OCI-M2 (cell line): Measurements from ENCODE around the gene DNAAF2.
"Not testable (repeated sequence)": the region's sequence is repeated elsewhere in the genome, so short reads cannot be mapped to it uniquely, and the experiment has no call there.

Experiments used
- DNase-seq: peaks from one replicate; lab custom pipeline; 2025; ENCODE audit not compliant: unreplicated experiment; lab: John Stamatoyannopoulos, UW

The DNAAF2 gene

DNA sequence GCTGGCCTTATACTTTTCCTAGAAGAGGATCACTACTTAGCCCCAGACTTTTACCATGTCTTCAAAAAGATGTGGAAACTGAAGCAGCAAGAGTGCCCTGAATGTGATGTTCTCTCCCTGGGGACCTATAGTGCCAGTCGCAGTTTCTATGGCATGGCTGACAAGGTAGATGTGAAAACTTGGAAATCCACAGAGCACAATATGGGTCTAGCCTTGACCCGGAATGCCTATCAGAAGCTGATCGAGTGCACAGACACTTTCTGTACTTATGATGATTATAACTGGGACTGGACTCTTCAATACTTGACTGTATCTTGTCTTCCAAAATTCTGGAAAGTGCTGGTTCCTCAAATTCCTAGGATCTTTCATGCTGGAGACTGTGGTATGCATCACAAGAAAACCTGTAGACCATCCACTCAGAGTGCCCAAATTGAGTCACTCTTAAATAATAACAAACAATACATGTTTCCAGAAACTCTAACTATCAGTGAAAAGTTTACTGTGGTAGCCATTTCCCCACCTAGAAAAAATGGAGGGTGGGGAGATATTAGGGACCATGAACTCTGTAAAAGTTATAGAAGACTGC lies 12.9 kb downstream of the DNAAF2 start:
- DNase-seq: no peak

- DNase-seq: no peak
Measured at GRCh38 chr14:49621114-49621881, 13.7 kb downstream of the DNAAF2 start.

DNA sequence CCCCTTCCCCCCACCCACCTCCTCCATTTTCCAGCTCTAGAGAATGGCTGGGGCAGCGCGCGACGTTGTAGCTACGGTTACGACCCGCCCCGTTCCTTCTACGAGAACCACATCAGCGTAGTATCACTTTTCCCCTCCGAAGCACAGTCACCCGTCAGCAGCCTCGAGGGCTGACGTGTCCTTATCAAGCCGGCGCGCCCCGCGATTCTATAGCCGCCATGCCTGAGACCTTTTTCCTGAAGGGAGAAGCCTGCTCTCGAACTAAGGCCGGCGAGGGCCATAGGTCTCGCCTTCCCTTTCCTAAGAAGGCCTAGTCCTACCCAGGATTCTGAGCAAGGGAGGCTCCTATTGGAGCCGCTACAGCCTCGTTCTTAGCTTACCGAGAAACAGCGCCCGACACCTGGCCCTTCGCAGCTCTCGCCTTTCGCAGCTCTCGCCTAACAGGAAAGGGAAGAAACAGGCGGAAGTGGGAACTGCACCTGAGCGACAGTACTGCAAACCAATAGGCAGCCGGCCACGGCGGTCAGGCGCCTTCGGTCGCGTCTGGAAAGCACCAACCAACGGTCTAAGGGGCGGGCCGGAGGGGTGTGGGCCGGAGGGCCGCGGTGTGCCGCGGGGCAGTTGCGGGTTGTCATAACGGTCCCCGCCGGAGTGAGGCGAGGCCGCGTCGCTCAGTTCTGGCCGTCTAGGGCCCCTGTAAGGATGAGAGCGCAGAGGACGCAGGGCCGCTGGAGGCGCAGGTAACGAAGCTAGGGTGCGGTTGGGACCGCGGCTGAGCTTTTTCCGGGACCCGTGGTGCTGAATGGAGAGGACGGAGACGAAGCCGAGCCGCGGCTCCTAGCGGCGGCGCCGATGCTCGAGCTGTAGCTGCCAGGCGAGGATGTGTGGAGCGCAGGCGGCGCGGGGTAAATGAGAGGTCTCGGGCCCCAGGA lies 14.6 kb downstream of the DNAAF2 start, which contains the start of the genes MGAT2 and RPL36AL:
MGAT2 (plus strand) TSS at position 618 of the 932 bp plus-strand sequence. CDS start 470 bp downstream, outside the sequence.
RPL36AL (minus strand) TSS at position 445 of the 932 bp plus-strand sequence. CDS start 1,522 bp downstream, outside the sequence.
- DNase-seq: peak; percentile 93

DNA sequence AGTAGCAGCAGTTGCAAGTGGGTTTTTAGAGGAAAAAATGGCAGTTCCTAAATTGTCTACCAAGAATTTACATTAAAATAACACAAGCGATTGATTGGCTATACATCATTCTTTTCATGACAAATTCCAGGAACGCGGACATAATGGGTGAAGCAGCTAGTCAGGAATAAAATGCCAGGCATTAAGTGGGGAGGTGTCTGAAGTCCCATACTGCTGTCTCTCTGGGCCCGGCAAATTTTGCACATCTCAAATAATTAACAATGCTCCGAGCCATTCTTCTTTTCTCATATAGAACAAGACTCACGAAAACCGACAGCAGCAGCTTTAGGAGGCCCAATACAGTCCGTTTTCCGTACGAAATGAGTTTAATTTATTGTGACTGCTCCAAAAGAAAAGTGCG lies 15.3 kb downstream of the DNAAF2 start:
- no peak for DNase-seq

GRCh38 chr14:49619273-49619672 lies 15.8 kb downstream of the DNAAF2 start:
- not testable (repeated sequence) for DNase-seq

DNA sequence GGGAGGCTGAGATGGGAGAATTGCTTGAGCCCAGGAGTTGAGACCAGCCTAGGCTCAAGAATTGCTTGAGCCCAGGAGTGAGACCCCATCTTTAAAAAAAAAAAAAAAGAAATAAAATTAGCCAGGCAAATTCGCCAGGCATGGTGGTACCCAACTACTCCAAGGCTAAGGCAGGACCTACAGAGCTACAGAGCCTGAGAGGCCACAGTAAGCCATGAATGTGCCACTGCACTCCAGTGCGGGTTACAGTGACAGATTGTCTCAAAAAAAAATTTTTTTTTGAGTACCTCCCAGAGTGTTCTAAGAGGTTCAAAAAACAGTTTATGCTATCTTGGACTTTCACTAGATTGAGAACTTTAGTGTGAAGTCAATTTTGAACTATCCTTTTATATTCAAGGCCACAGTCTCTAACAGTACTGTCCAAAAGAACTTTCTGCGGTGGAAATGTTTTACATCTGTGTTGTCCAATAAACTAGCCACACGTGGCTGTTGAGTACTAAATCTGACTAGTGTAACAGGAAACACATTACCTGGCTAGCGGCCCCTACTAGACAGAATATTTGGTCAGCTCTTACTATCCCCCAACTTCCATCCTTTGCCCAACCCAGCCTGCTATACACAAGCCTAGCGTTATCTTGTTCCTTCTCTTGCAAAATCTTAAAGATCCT lies 17.1 kb downstream of the DNAAF2 start:
- no peak for DNase-seq

- no peak for DNase-seq
Measured at GRCh38 chr14:49615776-49616175, 19.3 kb downstream of the DNAAF2 start.

GRCh38 chr14:49614196-49614595 lies 20.8 kb downstream of the DNAAF2 start:
- DNase-seq: no peak

- DNase-seq: no peak
Measured at GRCh38 chr14:49612671-49613070, 22.4 kb downstream of the DNAAF2 start.

DNA sequence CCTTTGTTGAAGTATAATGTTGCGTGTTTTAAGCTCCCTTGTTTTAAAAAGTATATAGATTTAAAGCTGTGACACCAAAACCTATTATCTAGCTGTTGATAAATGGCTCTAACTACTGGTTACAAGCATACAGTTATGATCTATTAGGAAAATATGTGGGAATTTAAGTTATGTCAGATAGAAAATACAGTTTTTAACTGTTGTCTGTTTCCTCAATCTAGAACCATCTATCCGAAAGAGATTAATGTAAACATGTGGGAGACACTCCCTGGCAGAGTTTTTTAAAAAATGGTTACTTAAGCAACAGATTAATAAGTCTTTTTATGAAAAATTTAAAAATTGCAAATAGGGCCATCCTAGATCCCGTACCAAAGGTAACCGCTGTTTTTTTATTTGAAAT lies 22.8 kb downstream of the DNAAF2 start:
- DNase-seq: no peak

GRCh38 chr14:49607583-49607982 lies 27.5 kb downstream of the DNAAF2 start:
- DNase-seq: no peak

DNA sequence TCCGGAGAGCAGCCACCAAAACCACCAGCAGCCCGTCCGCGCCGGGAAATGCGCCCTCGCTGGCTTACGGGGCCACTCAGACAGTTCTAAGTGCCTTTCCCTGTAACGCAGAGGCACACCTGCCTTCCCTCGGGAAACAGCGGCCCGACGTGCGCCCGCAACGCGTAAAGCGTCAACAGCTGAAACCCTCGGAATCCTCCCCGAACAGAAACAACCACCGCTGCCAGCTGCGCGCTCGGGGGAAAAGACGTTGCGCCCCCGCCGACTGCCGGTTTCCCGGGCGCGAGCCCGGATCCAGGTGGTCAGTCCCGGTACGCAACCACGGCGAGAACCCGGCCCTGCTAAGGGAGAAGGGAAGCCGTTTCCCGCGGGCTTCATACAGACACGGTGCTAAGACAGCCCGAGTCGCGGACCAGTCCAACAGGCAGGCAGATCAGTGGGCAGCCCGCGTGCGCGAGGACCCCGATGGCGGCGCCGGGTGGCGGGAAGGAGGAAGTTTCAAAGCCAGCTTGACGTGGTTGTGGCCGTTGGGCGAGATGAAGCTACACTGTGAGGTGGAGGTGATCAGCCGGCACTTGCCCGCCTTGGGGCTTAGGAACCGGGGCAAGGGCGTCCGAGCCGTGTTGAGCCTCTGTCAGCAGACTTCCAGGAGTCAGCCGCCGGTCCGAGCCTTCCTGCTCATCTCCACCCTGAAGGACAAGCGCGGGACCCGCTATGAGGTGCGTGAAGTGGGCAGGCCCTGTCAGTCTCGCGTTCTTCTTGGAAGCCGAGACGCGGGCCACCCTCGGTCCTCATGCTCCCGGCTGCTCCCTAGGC lies 36.4 kb downstream of the DNAAF2 start, which contains the start of gene LRR1:
LRR1 (plus strand) TSS at position 456 of the 816 bp plus-strand sequence; CDS start at position 537, 81 bp downstream.
- DNase-seq: peak; percentile 89

- no peak for DNase-seq
Measured at GRCh38 chr14:49598189-49598484, 36.9 kb downstream of the DNAAF2 start.

- DNase-seq: peak; percentile 72
Measured at GRCh38 chr14:49594347-49595091, 40.5 kb downstream of the DNAAF2 start.

GRCh38 chr14:49593016-49593415 lies 42.0 kb downstream of the DNAAF2 start:
- no peak for DNase-seq

GRCh38 chr14:49589387-49589786 lies 45.7 kb downstream of the DNAAF2 start:
- no peak for DNase-seq

GRCh38 chr14:49586673-49587460 lies 48.2 kb downstream of the DNAAF2 start:
- DNase-seq: peak; percentile 81
